ENCODE results near the gene IGIP.

The IGIP gene

GRCh38 chr5:140111011-140111858 lies 14.5 kb upstream of the IGIP start:
- TF ChIP-seq ZBTB7A (IDR thresholded peaks at IDR 0.05; ENCODE audit: low read depth): no peak

GRCh38 chr5:140111859-140112551 lies 13.7 kb upstream of the IGIP start:
- TF ChIP-seq ZBTB7A (IDR thresholded peaks at IDR 0.05; ENCODE audit: low read depth): no peak
- no peak for TF ChIP-seq NFIC (IDR thresholded peaks at IDR 0.05)

- TF ChIP-seq USF1 (IDR thresholded peaks at IDR 0.05) (no peak), TEAD4 (IDR thresholded peaks at IDR 0.05) (no peak), FOXM1 (IDR thresholded peaks at IDR 0.05; ENCODE audit: borderline replicate concordance, low read depth) (no peak), CEBPB (IDR thresholded peaks at IDR 0.05) (no peak), REST (IDR thresholded peaks at IDR 0.05; ENCODE audit: low read depth) (no peak), TAF1 (IDR thresholded peaks at IDR 0.05; ENCODE audit: low read depth) (no peak), EP300 (IDR thresholded peaks at IDR 0.05; ENCODE audit: borderline replicate concordance) (no peak), CREB1 (IDR thresholded peaks at IDR 0.05; ENCODE audit: low read depth) (no peak), TCF12 (IDR thresholded peaks at IDR 0.05; ENCODE audit: low read depth) (no peak), NFIC (IDR thresholded peaks at IDR 0.05) (no peak), YY1 (IDR thresholded peaks at IDR 0.05; ENCODE audit: low read depth) (no peak), RAD21 (IDR thresholded peaks at IDR 0.05; ENCODE audit: low read depth) (no peak), ZBTB7A (IDR thresholded peaks at IDR 0.05; ENCODE audit: low read depth) (no peak), EGR1 (IDR thresholded peaks at IDR 0.05) (no peak), MAX (IDR thresholded peaks at IDR 0.05) (no peak)
Measured at GRCh38 chr5:140112685-140113179, 13.0 kb upstream of the IGIP start.

GRCh38 chr5:140113180-140113698 lies 12.5 kb upstream of the IGIP start:
- TF ChIP-seq TAF1 (IDR thresholded peaks at IDR 0.05; ENCODE audit: low read depth) (no peak), YY1 (IDR thresholded peaks at IDR 0.05; ENCODE audit: low read depth) (no peak), FOXM1 (IDR thresholded peaks at IDR 0.05; ENCODE audit: borderline replicate concordance, low read depth) (no peak), MAX (IDR thresholded peaks at IDR 0.05) (no peak), ZBTB7A (IDR thresholded peaks at IDR 0.05; ENCODE audit: low read depth) (peak; percentile 51; the same call in 1 of the 2 replicates)

- TF ChIP-seq EGR1 (IDR thresholded peaks at IDR 0.05) (peak; percentile 8; the same call in 1 of the 2 replicates), CREB1 (IDR thresholded peaks at IDR 0.05; ENCODE audit: low read depth) (no peak), TEAD4 (IDR thresholded peaks at IDR 0.05) (peak; percentile 38; the same call in 1 of the 2 replicates), TAF1 (IDR thresholded peaks at IDR 0.05; ENCODE audit: low read depth) (peak; percentile 83; the same call in 1 of the 2 replicates), ZBTB7A (IDR thresholded peaks at IDR 0.05; ENCODE audit: low read depth) (peak; percentile 50), CEBPB (IDR thresholded peaks at IDR 0.05) (no peak), FOXM1 (IDR thresholded peaks at IDR 0.05; ENCODE audit: borderline replicate concordance, low read depth) (no peak), EP300 (IDR thresholded peaks at IDR 0.05; ENCODE audit: borderline replicate concordance) (peak; percentile 54; the same call in 1 of the 2 replicates), YY1 (IDR thresholded peaks at IDR 0.05; ENCODE audit: low read depth) (peak; percentile 88), REST (IDR thresholded peaks at IDR 0.05; ENCODE audit: low read depth) (no peak), RAD21 (IDR thresholded peaks at IDR 0.05; ENCODE audit: low read depth) (no peak), USF1 (IDR thresholded peaks at IDR 0.05) (peak; percentile 85), TCF12 (IDR thresholded peaks at IDR 0.05; ENCODE audit: low read depth) (no peak), MAX (IDR thresholded peaks at IDR 0.05) (peak; percentile 55)
Measured at GRCh38 chr5:140113699-140114263, 12.0 kb upstream of the IGIP start, which contains the start of gene PURA. Gene PURA, plus strand, starts transcription at chr5:140114109. Its CDS starts 73 bp downstream, at chr5:140114182.

All from Ishikawa (cell line).